Peyer's patch (tissue), 4 donors: ENCODE measurements around the gene ZSCAN5A.

Experiments used
- CTCF ChIP-seq, 6 experiments: fragments of 450-650 bp in 4 of 6; fragments of 200-600 bp in 2 of 6; sonication (generic) in 1 of 6; IDR thresholded peaks; one replicate each; pipeline ENCODE4 v1.5.1; 2017 to 2019; ENCODE audit warnings: antibody characterized with exemption in 6 of 6, mild to moderate bottlenecking in 3 of 6, moderate library complexity in 1 of 6
- POLR2A ChIP-seq, 2 donors: fragments of 450-650 bp; IDR thresholded peaks; one replicate each; pipeline ENCODE4 v1.5.1; 2017; ENCODE audit warnings: antibody characterized with exemption in 2 of 2, mild to moderate bottlenecking in 2 of 2, moderate library complexity in 2 of 2

GRCh38 chr19:56356944-56357343 is 42.3 kb upstream of the ZSCAN5A start:
- no peak for TF ChIP-seq POLR2A (IDR thresholded peaks at IDR 0.05)
- no peak for TF ChIP-seq CTCF (IDR thresholded peaks at IDR 0.05)
